IMR-90 (cell line): Measurements from ENCODE around the gene RAI1. TPM values are rescaled to one million over a fixed set of nuclear protein-coding genes. Genes with fewer than 3 reads are reported as not detected.

Experiments
- ATAC-seq: fragments of 200-7000 bp; cut with Tn5 transposase; 2 replicates; pipeline ENCODE4 v1.9.1; 2020; ENCODE audit warnings: low read depth, mild to moderate bottlenecking, moderate library complexity
- BruUV-seq: library from RNA; stranded (reverse); fragments of 400-500 nt; replicated peaks from 2 replicates; lab custom pipeline; 2021; lab: Mats Ljungman, UMichigan
- CTCF ChIA-PET: fragments of 300-600 bp; formaldehyde crosslinking; extraction: SDS; loops from one replicate; lab custom pipeline; 2021; ENCODE audit warnings: antibody characterized with exemption; lab: Yijun Ruan, JAX
- POLR2A ChIA-PET: fragments of 300-600 bp; sonication (Branson Sonifier 250); formaldehyde crosslinking; loops from one replicate; lab custom pipeline; 2022; ENCODE audit warnings: antibody characterized with exemption; ENCODE audit not compliant: unreplicated experiment; lab: Charles Lee
- DNase-seq: peaks from one replicate; pipeline ENCODE4 v3.0.0; 2013
- H2AFZ ChIP-seq: replicated peaks from 2 replicates; pipeline ENCODE3; 2013; ENCODE audit warnings: low read length, mild to moderate bottlenecking; ENCODE audit not compliant: poor library complexity
- H2AK5ac ChIP-seq: 2 replicates; pipeline ENCODE4 v1.6.1; 2013; ENCODE audit warnings: low read depth, low read length, inconsistent platforms
- H2AK9ac ChIP-seq: replicated peaks from 2 replicates; pipeline ENCODE3; 2013; ENCODE audit warnings: mild to moderate bottlenecking, low read depth, low read length, moderate library complexity; ENCODE audit not compliant: poor library complexity
- H2BK120ac ChIP-seq: 2 replicates; pipeline ENCODE4 v1.6.1; 2013; ENCODE audit warnings: low read depth, low read length, inconsistent platforms
- H2BK15ac ChIP-seq: 3 replicates; pipeline ENCODE4 v1.6.1; 2013; ENCODE audit warnings: low read depth, low read length, inconsistent platforms
- H2BK20ac ChIP-seq: 2 replicates; pipeline ENCODE4 v1.6.1; 2013; ENCODE audit warnings: low read depth, mild to moderate bottlenecking, inconsistent platforms, low read length, moderate library complexity
- H2BK5ac ChIP-seq: 2 replicates; pipeline ENCODE4 v1.6.1; 2013; ENCODE audit warnings: mild to moderate bottlenecking, low read depth, low read length, inconsistent platforms; ENCODE audit not compliant: poor library complexity, severe bottlenecking
- H3K14ac ChIP-seq: replicated peaks from 2 replicates; pipeline ENCODE4 v1.6.1; 2013; ENCODE audit warnings: low read depth, low read length, inconsistent platforms
- H3K18ac ChIP-seq: 2 replicates; pipeline ENCODE4 v1.6.1; 2013; ENCODE audit warnings: low read depth, low read length, control low read depth
- H3K23ac ChIP-seq: 2 replicates; pipeline ENCODE4 v1.6.1; 2013; ENCODE audit warnings: low read depth, low read length, inconsistent platforms
- H3K27ac ChIP-seq: 2 replicates; pipeline ENCODE4 v1.5.1; 2013; ENCODE audit warnings: mild to moderate bottlenecking, control low read depth, low read length; ENCODE audit not compliant: insufficient read depth
- H3K27me3 ChIP-seq: 2 replicates; pipeline ENCODE4 v1.6.1; 2013; ENCODE audit warnings: low read length; ENCODE audit not compliant: control insufficient read depth, insufficient read depth
- H3K36me3 ChIP-seq: 2 replicates; pipeline ENCODE4 v1.6.1; 2013; ENCODE audit warnings: low read length, mixed read lengths; ENCODE audit not compliant: control insufficient read depth, insufficient read depth
- H3K4ac ChIP-seq: 2 replicates; pipeline ENCODE4 v1.6.1; 2013; ENCODE audit warnings: low read depth, low read length, inconsistent platforms
- H3K4me1 ChIP-seq: 2 replicates; pipeline ENCODE4 v1.6.1; 2013; ENCODE audit warnings: low read length, mixed read lengths; ENCODE audit not compliant: control insufficient read depth, insufficient read depth
- H3K4me2 ChIP-seq: 2 replicates; pipeline ENCODE4 v1.6.1; 2013; ENCODE audit warnings: low read depth, mild to moderate bottlenecking, control low read depth, low read length, moderate library complexity
- H3K4me3 ChIP-seq: 2 replicates; pipeline ENCODE4 v1.5.1; 2013; ENCODE audit warnings: low read depth, mild to moderate bottlenecking, control low read depth, low read length, moderate library complexity; ENCODE audit not compliant: insufficient read depth
- H3K56ac ChIP-seq: 2 replicates; pipeline ENCODE4 v1.6.1; 2013; ENCODE audit warnings: low read length, inconsistent platforms; ENCODE audit not compliant: insufficient read depth; ENCODE audit errors: extremely low read depth
- H3K79me1 ChIP-seq, 2 experiments: 2 replicates each; pipeline ENCODE4 v1.6.1; 2013; ENCODE audit warnings: low read length in 2 of 2, inconsistent platforms in 1 of 2, low read depth in 1 of 2
- H3K9ac ChIP-seq: 2 replicates; pipeline ENCODE4 v1.6.1; 2013; ENCODE audit warnings: low read depth, low read length, control low read depth
- H3K9me1 ChIP-seq: 2 replicates; pipeline ENCODE4 v1.6.1; 2013; ENCODE audit warnings: low read length, inconsistent platforms; ENCODE audit not compliant: insufficient read depth
- H3K9me3 ChIP-seq: 2 replicates; pipeline ENCODE4 v1.6.1; 2013; ENCODE audit warnings: low read length; ENCODE audit not compliant: control insufficient read depth, insufficient read depth
- H4K20me1 ChIP-seq: 2 replicates; pipeline ENCODE4 v1.6.1; 2013; ENCODE audit warnings: low read length, inconsistent platforms; ENCODE audit not compliant: insufficient read depth
- H4K5ac ChIP-seq: 2 replicates; pipeline ENCODE4 v1.6.1; 2013; ENCODE audit warnings: mild to moderate bottlenecking, low read depth, low read length, control low read depth
- H4K8ac ChIP-seq, 2 experiments: 2 replicates each; pipeline ENCODE4 v1.6.1; 2013; ENCODE audit warnings: low read depth in 2 of 2, low read length in 2 of 2, control low read depth in 1 of 2, inconsistent platforms in 1 of 2
- H4K91ac ChIP-seq: 2 replicates; pipeline ENCODE4 v1.6.1; 2013; ENCODE audit warnings: low read depth, low read length, inconsistent platforms; ENCODE audit not compliant: insufficient read depth
- BHLHE40 ChIP-seq: fragments of 150-350 bp; IDR thresholded peaks from 2 replicates; pipeline ENCODE4 v1.6.1; 2016; ENCODE audit warnings: mild to moderate bottlenecking, low read depth, low read length
- CEBPB ChIP-seq: IDR thresholded peaks from 2 replicates; pipeline ENCODE4 v1.6.1; 2012; ENCODE audit warnings: low read depth, low read length, improper control_type of control experiment
- CHD1 ChIP-seq: IDR thresholded peaks from 2 replicates; pipeline ENCODE4 v1.6.1; 2012; ENCODE audit warnings: low read depth, low read length, improper control_type of control experiment
- CTCF ChIP-seq: conservative IDR thresholded peaks from 2 replicates; pipeline ENCODE4 v1.5.1; 2012; ENCODE audit warnings: mild to moderate bottlenecking, low read depth, low read length, improper control_type of control experiment
- FOS ChIP-seq: fragments of 150-350 bp; IDR thresholded peaks from 2 replicates; pipeline ENCODE4 v1.6.1; 2016; ENCODE audit warnings: low read depth, low read length
- MAFK ChIP-seq: IDR thresholded peaks from 2 replicates; pipeline ENCODE4 v1.6.1; 2012; ENCODE audit warnings: low read depth, low read length, improper control_type of control experiment
- MAZ ChIP-seq: IDR thresholded peaks from 2 replicates; pipeline ENCODE4 v1.6.1; 2012; ENCODE audit warnings: low read depth, mild to moderate bottlenecking, low read length, improper control_type of control experiment, moderate library complexity, borderline replicate concordance
- MXI1 ChIP-seq: IDR thresholded peaks from 2 replicates; pipeline ENCODE4 v1.6.1; 2012; ENCODE audit warnings: low read depth, mild to moderate bottlenecking, low read length, moderate library complexity, borderline replicate concordance
- NFE2L2 ChIP-seq: fragments of 150-350 bp; IDR thresholded peaks from 2 replicates; pipeline ENCODE4 v1.6.1; 2016; ENCODE audit warnings: low read depth, mild to moderate bottlenecking, low read length
- POLR2A ChIP-seq: IDR thresholded peaks from 2 replicates; pipeline ENCODE4 v1.6.1; 2012; ENCODE audit warnings: mild to moderate bottlenecking, low read depth, low read length
- RAD21 ChIP-seq: IDR thresholded peaks from 2 replicates; pipeline ENCODE4 v1.6.1; 2012; ENCODE audit warnings: low read length, improper control_type of control experiment
- RCOR1 ChIP-seq: IDR thresholded peaks from 2 replicates; pipeline ENCODE4 v1.6.1; 2012; ENCODE audit warnings: mild to moderate bottlenecking, low read length, improper control_type of control experiment; ENCODE audit not compliant: insufficient replicate concordance
- RFX5 ChIP-seq: IDR thresholded peaks from 2 replicates; pipeline ENCODE4 v1.8.0; 2012; ENCODE audit warnings: low read depth, mild to moderate bottlenecking, low read length, moderate library complexity
- SMC3 ChIP-seq: fragments of 150-350 bp; IDR thresholded peaks from 2 replicates; pipeline ENCODE4 v1.6.1; 2016; ENCODE audit warnings: low read depth, mild to moderate bottlenecking, antibody characterized with exemption, low read length, moderate library complexity
- USF2 ChIP-seq: fragments of 150-350 bp; IDR thresholded peaks from 2 replicates; pipeline ENCODE4 v1.6.1; 2017; ENCODE audit warnings: mild to moderate bottlenecking, antibody characterized with exemption, low read length, low read depth
- WGBS, 2 experiments: methylation state at CpG; one replicate each; pipeline versions ENCODE4 v1.1.5 to v1.1.7; 2013; ENCODE audit warnings: missing lambda C conversion rate in 2 of 2; ENCODE audit not compliant: insufficient read length in 1 of 2; ENCODE audit errors: extremely low coverage in 2 of 2; 5-methylcytosine and 5-hydroxymethylcytosine counted together
- dilution Hi-C: fragments of 300-500 bp; cut with HindIII; formaldehyde crosslinking; loops from one replicate; pipeline ENCODE4 v1.14.3; 2018; ENCODE audit warnings: low sequenced_read_pairs; ENCODE audit not compliant: unreplicated experiment
- in situ Hi-C: fragments of 300-500 bp; cut with MboI; formaldehyde crosslinking; loops from 3 replicates; pipeline ENCODE4 v1.14.3; 2019; ENCODE audit warnings: low sequenced_read_pairs, inconsistent platforms, mixed read lengths
- intact Hi-C: fragments of 100-400 bp; cut with micrococcal nuclease; formaldehyde crosslinking; loops from 2 replicates; pipeline ENCODE4 v1.10.0; 2022
- polyA plus RNA-seq, 3 experiments: library from polyadenylated mRNA; depleted of rRNA; stranded (reverse); fragments of >200 nt; gene quantifications; 2 replicates each; pipeline ENCODE4 v1.2.3, GENCODE V29; 2012; ENCODE audit warnings: low replicate concordance in 1 of 3
- total RNA-seq: library from RNA; depleted of rRNA; stranded (reverse); fragments of >200 nt; gene quantifications from 2 replicates; pipeline ENCODE4 v1.2.3, GENCODE V29; 2012
- TF ChIP-seq, protein P1 (sequence below): fragments of 150-350 bp; IDR thresholded peaks from 2 replicates; pipeline ENCODE4 v1.6.1; 2016; ENCODE audit warnings: low read depth, mild to moderate bottlenecking, low read length, moderate library complexity, borderline replicate concordance

RAI1 gene
- total and polyA plus RNA-seq, 2 of the 4 experiments (the other 2 are of a cell fraction), result 1.8 to 10.5 TPM

DNA sequence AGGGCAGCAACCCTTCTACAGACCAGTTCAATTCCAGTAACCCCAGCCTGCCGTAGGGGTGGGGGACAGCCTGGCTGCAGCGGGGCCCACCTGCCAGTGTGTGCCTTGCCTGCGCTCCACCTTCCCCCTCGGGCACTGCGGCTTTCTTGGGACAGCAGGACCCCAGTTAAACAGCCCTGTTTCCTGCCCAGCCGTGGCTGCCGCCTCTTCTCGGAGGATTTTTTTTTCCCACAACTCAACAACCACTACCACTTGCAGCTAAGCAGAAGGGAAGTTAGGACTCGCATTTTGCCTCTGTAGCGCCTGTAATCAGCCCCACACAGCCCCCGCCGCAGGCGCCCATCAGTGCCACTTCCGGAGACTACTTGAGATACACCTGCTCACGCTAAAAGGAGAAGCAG lies 76.1 kb downstream of the RAI1 start:
- intact Hi-C loops, result no loop called here
- H3K14ac ChIP-seq, result no peak overlapping the region
- ATAC-seq (no peak), DNase-seq (no peak)
- H3K79me1 ChIP-seq, result peaks cover 47 to 95% of the 10 kb centered on the region in 2 experiments
- H3K4me1 ChIP-seq, result peaks cover 12% of the 10 kb centered on the region
- no peak overlapping the region for H3K9ac ChIP-seq
- H3K27me3 ChIP-seq, result no peaks in the 10 kb centered on the region
- H3K4me3 ChIP-seq, result no peak overlapping the region
- H2BK120ac ChIP-seq, result no peak overlapping the region
- peaks cover 7% of the 10 kb centered on the region for H3K36me3 ChIP-seq
- in situ Hi-C loops, result no loop called here
- H4K91ac ChIP-seq, result no peak overlapping the region
- no peaks in the 10 kb centered on the region for H3K9me3 ChIP-seq
- peaks cover 80% of the 10 kb centered on the region for H4K20me1 ChIP-seq
- H3K27ac ChIP-seq, result no peak overlapping the region
- H2BK20ac ChIP-seq, result no peak overlapping the region
- H2AFZ ChIP-seq, result no peak overlapping the region
- dilution Hi-C loops, result no loop called here
- H2AK5ac ChIP-seq, result no peak overlapping the region
- peaks cover 31% of the 10 kb centered on the region for H3K9me1 ChIP-seq
- H2AK9ac ChIP-seq, result no peak overlapping the region
- no TSS peak for BruUV-seq
- no peak overlapping the region for H2BK15ac ChIP-seq
- H3K18ac ChIP-seq, result no peak overlapping the region
- H3K56ac ChIP-seq, result no peak overlapping the region
- no peak overlapping the region for H4K8ac ChIP-seq
- TF ChIP-seq USF2, result no peak
- TF ChIP-seq MAFK, result no peak
- TF ChIP-seq BHLHE40, result no peak
- no peak for TF ChIP-seq CTCF
- TF ChIP-seq CHD1, result no peak
- TF ChIP-seq MXI1, result no peak
- no peak for TF ChIP-seq NFE2L2
- TF ChIP-seq POLR2A, result no peak
- no peak for TF ChIP-seq RAD21
- no peak for TF ChIP-seq SMC3
- TF ChIP-seq RCOR1, result no peak
- TF ChIP-seq, protein P1, sequence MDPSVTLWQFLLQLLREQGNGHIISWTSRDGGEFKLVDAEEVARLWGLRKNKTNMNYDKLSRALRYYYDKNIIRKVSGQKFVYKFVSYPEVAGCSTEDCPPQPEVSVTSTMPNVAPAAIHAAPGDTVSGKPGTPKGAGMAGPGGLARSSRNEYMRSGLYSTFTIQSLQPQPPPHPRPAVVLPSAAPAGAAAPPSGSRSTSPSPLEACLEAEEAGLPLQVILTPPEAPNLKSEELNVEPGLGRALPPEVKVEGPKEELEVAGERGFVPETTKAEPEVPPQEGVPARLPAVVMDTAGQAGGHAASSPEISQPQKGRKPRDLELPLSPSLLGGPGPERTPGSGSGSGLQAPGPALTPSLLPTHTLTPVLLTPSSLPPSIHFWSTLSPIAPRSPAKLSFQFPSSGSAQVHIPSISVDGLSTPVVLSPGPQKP, result no peak
- TF ChIP-seq CEBPB, result no peak
- TF ChIP-seq FOS, result no peak
- TF ChIP-seq MAZ, result no peak
- no peak for TF ChIP-seq RFX5
- POLR2A ChIA-PET, result no interaction called here
- H3K4ac ChIP-seq, result no peak overlapping the region
- no peak overlapping the region for H3K4me2 ChIP-seq
- no peak overlapping the region for H3K23ac ChIP-seq
- CTCF ChIA-PET, result no interaction called here
- no peak overlapping the region for H4K5ac ChIP-seq
- H2BK5ac ChIP-seq, result no peak overlapping the region
- WGBS, 2 experiments, result 90% methylated on average over 4 of the region's 15 CpGs; no CpG with 5 or more reads in 1 of the 2 experiments
